Neuronal stem cell (in vitro differentiated cells): ENCODE measurements around the gene MDH1B. TPM values are rescaled to one million over a fixed set of nuclear protein-coding genes. Genes with fewer than 3 reads are reported as not detected.
"Not testable (repeated sequence)": the region's sequence is repeated elsewhere in the genome, so short reads cannot be mapped to it uniquely, and the experiment has no call there.

ENCODE experiments used
- DNase-seq: peaks from one replicate; pipeline ENCODE4 v3.0.0-alpha.2; 2013; ENCODE audit warnings: low spot score
- H2AFZ ChIP-seq: one replicate; pipeline ENCODE4 v1.6.1; 2013; ENCODE audit warnings: mild to moderate bottlenecking, low read length, inconsistent platforms
- H2AK5ac ChIP-seq: 2 replicates; pipeline ENCODE4 v1.6.1; 2013; ENCODE audit warnings: low read depth, mild to moderate bottlenecking, inconsistent platforms, low read length, moderate library complexity, mixed read lengths
- H2BK120ac ChIP-seq: 2 replicates; pipeline ENCODE4 v1.6.1; 2013; ENCODE audit warnings: low read depth, mild to moderate bottlenecking, inconsistent platforms, low read length, moderate library complexity, mixed read lengths
- H2BK12ac ChIP-seq: one replicate; pipeline ENCODE4 v1.6.1; 2013; ENCODE audit warnings: low read length, inconsistent platforms
- H2BK15ac ChIP-seq: 2 replicates; pipeline ENCODE4 v1.6.1; 2013; ENCODE audit warnings: mild to moderate bottlenecking, low read length, inconsistent platforms, mixed read lengths
- H2BK5ac ChIP-seq: one replicate; pipeline ENCODE4 v1.6.1; 2013; ENCODE audit warnings: inconsistent platforms, mild to moderate bottlenecking, low read length, moderate library complexity
- H3K14ac ChIP-seq: one replicate; pipeline ENCODE4 v1.6.1; 2013; ENCODE audit warnings: low read length, inconsistent platforms
- H3K18ac ChIP-seq: 2 replicates; pipeline ENCODE4 v1.6.1; 2013; ENCODE audit warnings: low read length, inconsistent platforms
- H3K23ac ChIP-seq: 2 replicates; pipeline ENCODE4 v1.6.1; 2013; ENCODE audit warnings: low read depth, mild to moderate bottlenecking, mixed read lengths, low read length, inconsistent platforms; ENCODE audit not compliant: poor library complexity
- H3K27ac ChIP-seq: replicated peaks from 3 replicates; pipeline ENCODE4 v1.5.1; 2013; ENCODE audit warnings: low read length, inconsistent platforms
- H3K27me3 ChIP-seq, 3 experiments: 2 replicates each; pipeline ENCODE4 v1.6.1; 2013; ENCODE audit warnings: low read length in 3 of 3, mild to moderate bottlenecking in 2 of 3, inconsistent platforms in 1 of 3, low read depth in 1 of 3, mixed read lengths in 1 of 3, moderate library complexity in 1 of 3; ENCODE audit not compliant: control insufficient read depth in 3 of 3, insufficient read depth in 3 of 3
- H3K36me3 ChIP-seq, 2 donors: replicated peaks in 1 of 2; 2 replicates each; pipeline ENCODE4 v1.6.1; 2013; ENCODE audit warnings: low read length in 2 of 2; ENCODE audit not compliant: control insufficient read depth in 2 of 2, insufficient read depth in 2 of 2
- H3K4ac ChIP-seq: 2 replicates; pipeline ENCODE4 v1.6.1; 2013; ENCODE audit warnings: inconsistent platforms, mild to moderate bottlenecking, low read length, moderate library complexity
- H3K4me1 ChIP-seq, 2 donors: 1 replicate in 1 of 2; 2 replicates in 1 of 2; pipeline ENCODE4 v1.6.1; 2013; ENCODE audit warnings: low read length in 2 of 2, low read depth in 1 of 2; ENCODE audit not compliant: control insufficient read depth in 2 of 2, insufficient read depth in 1 of 2
- H3K4me2 ChIP-seq: one replicate; pipeline ENCODE4 v1.6.1; 2013; ENCODE audit warnings: mild to moderate bottlenecking, low read length, inconsistent platforms; ENCODE audit not compliant: insufficient read depth, poor library complexity, severe bottlenecking
- H3K4me3 ChIP-seq, 2 donors: 2 replicates each; pipeline ENCODE4 v1.5.1; 2013; ENCODE audit warnings: low read length in 2 of 2, mild to moderate bottlenecking in 2 of 2, inconsistent platforms in 1 of 2, moderate library complexity in 1 of 2
- H3K79me1 ChIP-seq: one replicate; pipeline ENCODE4 v1.6.1; 2013; ENCODE audit warnings: low read depth, mild to moderate bottlenecking, inconsistent platforms, low read length, moderate library complexity
- H3K9ac ChIP-seq: one replicate; pipeline ENCODE4 v1.6.1; 2013; ENCODE audit warnings: mild to moderate bottlenecking, low read depth, low read length, inconsistent platforms; ENCODE audit not compliant: poor library complexity
- H3K9me3 ChIP-seq, 2 donors: replicated peaks in 1 of 2; 2 replicates each; pipeline versions ENCODE3 to v1.6.1; 2013; ENCODE audit warnings: low read length in 2 of 2, mild to moderate bottlenecking in 2 of 2, inconsistent platforms in 1 of 2, low read depth in 1 of 2, mixed read lengths in 1 of 2, moderate library complexity in 1 of 2; ENCODE audit not compliant: control insufficient read depth in 2 of 2, insufficient read depth in 1 of 2
- H4K8ac ChIP-seq: one replicate; pipeline ENCODE4 v1.6.1; 2013; ENCODE audit warnings: low read depth, mild to moderate bottlenecking, inconsistent platforms, low read length, moderate library complexity
- H4K91ac ChIP-seq: one replicate; pipeline ENCODE4 v1.6.1; 2013; ENCODE audit warnings: low read length, low read depth, mild to moderate bottlenecking, inconsistent platforms; ENCODE audit not compliant: poor library complexity
- WGBS, 2 donors: extraction: QIAGEN DNeasy Blood & Tissue Kit; methylation state at CpG; one replicate each; pipeline ENCODE4 v1.1.7; 2013; ENCODE audit warnings: missing lambda C conversion rate in 2 of 2, mixed read lengths in 1 of 2; ENCODE audit not compliant: insufficient read length in 2 of 2, insufficient replicate concordance in 1 of 2; ENCODE audit errors: extremely low coverage in 2 of 2; 5-methylcytosine and 5-hydroxymethylcytosine counted together
- polyA plus RNA-seq, 2 experiments: library from polyadenylated mRNA; stranded (reverse); fragments of 200-250 nt; gene quantifications; one replicate each; pipeline ENCODE4 v1.2.3, GENCODE V29; 2013

The MDH1B gene
- polyA plus RNA-seq (2013, experiment 1 of 2) = 1.4 TPM
- 1.2 TPM for polyA plus RNA-seq (2013, experiment 2 of 2)

GRCh38 chr2:206765242-206766056 is at the start of gene MDH1B, which contains the start of gene FASTKD2:
Gene MDH1B (minus strand): TSS chr2:206765328. CDS start chr2:206765271, 57 bp downstream.
Gene FASTKD2 (plus strand): TSS chr2:206765606. CDS start chr2:206766694, 1,088 bp downstream.
- H2BK120ac ChIP-seq = no peak within 1 kb of the TSS
- WGBS, 2 donors = no CpG with 5 or more reads among the region's 46 CpGs
- H4K91ac ChIP-seq = no peak within 1 kb of the TSS
- H3K4me2 ChIP-seq = peak within 1 kb of the TSS; percentile 75
- H3K9ac ChIP-seq = peak within 1 kb of the TSS; percentile 82
- peaks cover 5 to 39% of the 10 kb centered on the region in 2 donors for H3K36me3 ChIP-seq
- DNase-seq = peak; percentile 88
- no peak within 1 kb of the TSS for H2BK15ac ChIP-seq
- no peaks in the 10 kb centered on the region for H3K9me3 ChIP-seq
- H3K27ac ChIP-seq = peak within 1 kb of the TSS; percentile 52
- no peaks in the 10 kb centered on the region for H3K4me1 ChIP-seq
- H2AFZ ChIP-seq = peak within 1 kb of the TSS; percentile 95
- peaks cover 1% of the 10 kb centered on the region for H3K79me1 ChIP-seq
- H2BK5ac ChIP-seq = no peak within 1 kb of the TSS
- no peak within 1 kb of the TSS for H2BK12ac ChIP-seq
- H2AK5ac ChIP-seq = no peak within 1 kb of the TSS
- no peak within 1 kb of the TSS for H3K4ac ChIP-seq
- H4K8ac ChIP-seq = no peak within 1 kb of the TSS
- H3K23ac ChIP-seq = no peak within 1 kb of the TSS
- peak within 1 kb of the TSS; percentile 90 to 98 for H3K4me3 ChIP-seq
- no peaks in the 10 kb centered on the region for H3K27me3 ChIP-seq
- peak within 1 kb of the TSS; percentile 81 for H3K18ac ChIP-seq
- peak within 1 kb of the TSS; percentile 14 for H3K14ac ChIP-seq

DNA sequence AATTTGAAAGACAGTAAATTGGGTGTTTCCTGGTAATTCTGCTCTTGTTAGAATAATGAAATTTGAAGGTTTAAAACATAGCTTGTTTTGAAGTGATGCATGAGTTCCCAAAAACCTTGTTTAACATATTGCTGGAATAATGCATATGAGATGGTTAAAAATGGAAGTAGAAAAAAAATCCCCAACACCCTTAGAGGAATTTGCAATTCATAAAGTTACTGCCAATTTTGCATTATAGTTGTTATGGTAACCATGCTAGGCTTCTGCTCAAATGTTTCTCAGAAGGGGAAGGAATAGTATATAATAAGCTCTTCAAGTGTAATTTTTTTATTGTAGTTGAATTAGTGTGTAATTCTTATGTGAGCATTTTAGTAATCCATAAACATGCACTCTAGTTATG is 49.4 kb upstream of the MDH1B start:
- Histone ChIP-seq H2AK5ac (no peak overlapping the region), H2BK5ac (no peak overlapping the region), H2AFZ (no peak overlapping the region), H3K9me3 (peaks cover 2 to 3% of the 10 kb centered on the region in 2 donors), H2BK15ac (no peak overlapping the region), H3K18ac (no peak overlapping the region), H2BK12ac (no peak overlapping the region), H3K4me2 (no peak overlapping the region), H3K23ac (no peak overlapping the region), H3K36me3 (no peaks in the 10 kb centered on the region), H3K14ac (no peak overlapping the region), H3K9ac (no peak overlapping the region), H4K91ac (no peak overlapping the region), H3K4ac (no peak overlapping the region), H3K79me1 (no peaks in the 10 kb centered on the region), H3K27ac (no peak overlapping the region), H3K27me3 (no peaks in the 10 kb centered on the region), H4K8ac (no peak overlapping the region), H2BK120ac (no peak overlapping the region), H3K4me1 (no peaks in the 10 kb centered on the region), H3K4me3 (no peak overlapping the region)
- no peak for DNase-seq

- not testable (repeated sequence) for H3K36me3 ChIP-seq, H3K4me1 ChIP-seq, H3K79me1 ChIP-seq, H2BK120ac ChIP-seq, H2BK15ac ChIP-seq, H3K9ac ChIP-seq, H3K27me3 ChIP-seq, H2AK5ac ChIP-seq, H2AFZ ChIP-seq, H3K4ac ChIP-seq, H2BK12ac ChIP-seq, H3K9me3 ChIP-seq, DNase-seq, H2BK5ac ChIP-seq, H3K4me2 ChIP-seq, H3K18ac ChIP-seq, H3K27ac ChIP-seq, H3K14ac ChIP-seq, H3K4me3 ChIP-seq, H3K23ac ChIP-seq, H4K91ac ChIP-seq, H4K8ac ChIP-seq
- WGBS, 2 donors = no CpG with 5 or more reads among the region's 5 CpGs
Measured at GRCh38 chr2:206812471-206812870, 47.3 kb upstream of the MDH1B start.

DNA sequence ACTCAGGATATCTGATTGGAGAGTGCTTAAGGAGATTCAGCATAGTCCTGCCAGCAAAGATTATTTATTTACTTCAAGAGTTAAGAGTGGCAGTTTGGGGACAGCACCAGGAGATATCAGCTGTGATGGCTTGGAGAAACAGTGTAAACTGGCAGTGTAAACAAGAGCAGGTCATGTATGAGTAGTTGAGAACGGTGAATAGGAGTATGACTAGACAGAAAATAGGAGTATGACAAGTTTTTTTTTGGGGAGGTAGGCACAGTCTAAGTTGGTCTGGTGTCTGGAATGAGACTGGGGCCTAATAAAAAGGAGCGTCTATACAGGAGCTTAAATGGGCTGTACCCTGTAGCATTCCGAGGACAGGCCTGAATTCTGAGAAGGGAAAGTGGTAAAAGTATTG is 42.5 kb upstream of the MDH1B start:
- not testable (repeated sequence) for H3K4ac ChIP-seq, H3K36me3 ChIP-seq
- no CpG with 5 or more reads among the region's 3 CpGs for WGBS, 2 donors

More for the DNA sequence above, 42.5 kb upstream of the MDH1B start:
- H4K91ac ChIP-seq, H3K9me3 ChIP-seq, H3K14ac ChIP-seq, H2AFZ ChIP-seq, H3K9ac ChIP-seq, H2BK5ac ChIP-seq, H3K27ac ChIP-seq, DNase-seq, H2BK120ac ChIP-seq, H3K4me1 ChIP-seq, H2BK15ac ChIP-seq, H3K23ac ChIP-seq, H2BK12ac ChIP-seq, H3K18ac ChIP-seq, H3K4me2 ChIP-seq, H2AK5ac ChIP-seq, H3K4me3 ChIP-seq, H4K8ac ChIP-seq, H3K27me3 ChIP-seq, H3K79me1 ChIP-seq: not testable (repeated sequence)
